Measurements from ENCODE around the gene WDR18. TPM values are rescaled to one million over a fixed set of nuclear protein-coding genes. Genes with fewer than 3 reads are reported as not detected.

WDR18 gene
- total and polyA plus RNA-seq, 2 donors from 2014 or later: 40.3 to 77.2 TPM

- no peak for TF ChIP-seq CTCF (IDR thresholded peaks at IDR 0.05; ENCODE audit: borderline replicate concordance, extremely low read depth, insufficient read depth)
- no peaks in the 10 kb centered on the region for H3K27me3 ChIP-seq (ENCODE audit: control insufficient read depth, insufficient read depth, low read length)
- peaks cover 0 to 2% (median 0%) of the 10 kb centered on the region in 3 donors for H3K36me3 ChIP-seq (ENCODE audit: control insufficient read depth in 2 of 3, insufficient read depth in 3 of 3, low read length in 3 of 3)
- no peaks in the 10 kb centered on the region for H3K9me3 ChIP-seq (ENCODE audit: control insufficient read depth in 2 of 3, insufficient read depth in 1 of 3, low read length in 3 of 3)
- no peak overlapping the region for H3K27ac ChIP-seq (ENCODE audit: low read depth in 2 of 2, low read length in 2 of 2)
- no peak overlapping the region for H3K4me3 ChIP-seq (ENCODE audit: low read length in 3 of 3)
- no peak overlapping the region for H3K9ac ChIP-seq (ENCODE audit: low read length in 3 of 3)
- DNase-seq: no peak
- intact Hi-C loops (cut with DNase I): no loop called here
- peaks cover 0 to 33% (median 0%) of the 10 kb centered on the region in 3 donors for H3K4me1 ChIP-seq (ENCODE audit: control insufficient read depth in 2 of 3, insufficient read depth in 2 of 3, low read depth in 1 of 3, low read length in 3 of 3)
- FAIRE-seq: no peak
These were observed 48.0 kb upstream of the WDR18 start for GRCh38 chr19:936175-936546.

GRCh38 chr19:937259-937694 lies 46.9 kb upstream of the WDR18 start:
- H3K4me3 ChIP-seq (ENCODE audit: low read length in 3 of 3): no peak overlapping the region
- no peak for FAIRE-seq
- H3K36me3 ChIP-seq (ENCODE audit: control insufficient read depth in 2 of 3, insufficient read depth in 3 of 3, low read length in 3 of 3): peaks cover 0 to 2% (median 0%) of the 10 kb centered on the region in 3 donors
- no peak overlapping the region for H3K9ac ChIP-seq (ENCODE audit: low read length in 3 of 3)
- H3K4me1 ChIP-seq (ENCODE audit: control insufficient read depth in 2 of 3, insufficient read depth in 2 of 3, low read depth in 1 of 3, low read length in 3 of 3): peaks cover 0 to 38% (median 4%) of the 10 kb centered on the region in 3 donors
- H3K27me3 ChIP-seq (ENCODE audit: control insufficient read depth, insufficient read depth, low read length): no peaks in the 10 kb centered on the region
- intact Hi-C loops (cut with DNase I): no loop called here
- no peak for DNase-seq
- no peak for TF ChIP-seq CTCF (IDR thresholded peaks at IDR 0.05; ENCODE audit: borderline replicate concordance, extremely low read depth, insufficient read depth)
- H3K27ac ChIP-seq (ENCODE audit: low read depth in 2 of 2, low read length in 2 of 2): no peak overlapping the region
- no peaks in the 10 kb centered on the region for H3K9me3 ChIP-seq (ENCODE audit: control insufficient read depth in 2 of 3, insufficient read depth in 1 of 3, low read length in 3 of 3)

DNA sequence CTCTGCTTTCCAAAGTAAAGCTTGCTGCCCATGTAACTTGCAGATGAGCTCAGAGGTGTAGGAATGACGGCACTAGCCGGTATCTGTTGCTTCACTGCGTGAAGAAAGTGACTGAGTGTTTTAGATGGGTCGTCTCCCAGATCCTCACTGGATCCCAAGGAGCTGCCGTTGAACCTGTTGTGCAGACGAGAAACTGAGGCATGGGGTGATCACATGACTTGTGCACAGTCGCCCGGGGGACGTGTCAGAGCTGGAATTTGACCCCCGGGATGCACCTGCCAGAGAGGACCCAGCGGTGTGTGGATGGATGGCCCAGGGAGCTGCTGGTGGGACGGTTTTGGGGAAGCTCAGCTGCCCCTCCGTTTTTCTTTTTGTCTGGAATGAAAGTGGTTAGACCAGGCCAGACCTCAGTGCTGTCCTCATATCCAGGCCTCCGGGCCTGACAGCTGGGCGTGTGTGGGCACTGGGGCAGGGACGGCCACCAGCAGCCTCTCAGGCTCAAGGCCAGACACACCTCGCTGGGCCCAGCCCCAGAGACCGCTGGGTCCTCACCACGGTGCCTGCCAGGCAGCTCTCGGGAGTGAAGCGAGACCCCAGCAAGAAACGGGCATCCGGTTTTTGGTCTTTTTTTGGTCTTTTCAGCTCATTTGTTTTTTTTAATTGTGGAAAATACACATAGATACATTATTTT lies 45.8 kb upstream of the WDR18 start:
- Histone ChIP-seq H3K9ac (ENCODE audit: low read length in 3 of 3) (no peak overlapping the region), H3K9me3 (ENCODE audit: control insufficient read depth in 2 of 3, insufficient read depth in 1 of 3, low read length in 3 of 3) (no peaks in the 10 kb centered on the region), H3K36me3 (ENCODE audit: control insufficient read depth in 2 of 3, insufficient read depth in 3 of 3, low read length in 3 of 3) (peaks cover 0 to 2% (median 0%) of the 10 kb centered on the region in 3 donors), H3K27ac (ENCODE audit: low read depth in 2 of 2, low read length in 2 of 2) (no peak overlapping the region), H3K4me3 (ENCODE audit: low read length in 3 of 3) (no peak overlapping the region), H3K27me3 (ENCODE audit: control insufficient read depth, insufficient read depth, low read length) (no peaks in the 10 kb centered on the region), H3K4me1 (ENCODE audit: control insufficient read depth in 2 of 3, insufficient read depth in 2 of 3, low read depth in 1 of 3, low read length in 3 of 3) (peaks cover 0 to 40% (median 7%) of the 10 kb centered on the region in 3 donors)
- peak in 1 of 5 donors; percentile 59 for DNase-seq
- intact Hi-C loops (cut with DNase I): no loop called here
- TF ChIP-seq CTCF (IDR thresholded peaks at IDR 0.05; ENCODE audit: borderline replicate concordance, extremely low read depth, insufficient read depth): no peak
- FAIRE-seq: no peak
